ENCODE measurements around the gene SLC24A3.

DNA sequence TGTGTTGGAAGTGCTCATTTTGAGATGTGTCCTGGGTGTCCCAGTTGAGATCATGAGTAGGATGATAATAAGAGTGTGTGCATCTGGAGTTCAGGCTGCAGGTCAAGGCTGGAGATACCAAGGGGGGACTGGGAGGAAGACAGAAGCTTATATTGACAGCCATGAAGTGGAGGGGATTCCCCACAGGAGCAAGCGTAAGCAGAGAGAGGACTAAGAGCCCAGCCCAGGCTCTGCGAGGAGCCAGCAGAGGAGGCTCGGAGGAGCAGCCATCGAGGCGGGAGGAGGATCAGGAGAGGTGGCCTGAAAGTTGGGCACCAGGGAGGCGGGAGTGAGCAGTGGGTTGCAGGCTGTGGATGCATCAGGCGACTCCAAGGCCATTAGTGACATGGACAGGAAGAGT is 116.2 kb downstream of the SLC24A3 start:
- TF ChIP-seq, protein P1, sequence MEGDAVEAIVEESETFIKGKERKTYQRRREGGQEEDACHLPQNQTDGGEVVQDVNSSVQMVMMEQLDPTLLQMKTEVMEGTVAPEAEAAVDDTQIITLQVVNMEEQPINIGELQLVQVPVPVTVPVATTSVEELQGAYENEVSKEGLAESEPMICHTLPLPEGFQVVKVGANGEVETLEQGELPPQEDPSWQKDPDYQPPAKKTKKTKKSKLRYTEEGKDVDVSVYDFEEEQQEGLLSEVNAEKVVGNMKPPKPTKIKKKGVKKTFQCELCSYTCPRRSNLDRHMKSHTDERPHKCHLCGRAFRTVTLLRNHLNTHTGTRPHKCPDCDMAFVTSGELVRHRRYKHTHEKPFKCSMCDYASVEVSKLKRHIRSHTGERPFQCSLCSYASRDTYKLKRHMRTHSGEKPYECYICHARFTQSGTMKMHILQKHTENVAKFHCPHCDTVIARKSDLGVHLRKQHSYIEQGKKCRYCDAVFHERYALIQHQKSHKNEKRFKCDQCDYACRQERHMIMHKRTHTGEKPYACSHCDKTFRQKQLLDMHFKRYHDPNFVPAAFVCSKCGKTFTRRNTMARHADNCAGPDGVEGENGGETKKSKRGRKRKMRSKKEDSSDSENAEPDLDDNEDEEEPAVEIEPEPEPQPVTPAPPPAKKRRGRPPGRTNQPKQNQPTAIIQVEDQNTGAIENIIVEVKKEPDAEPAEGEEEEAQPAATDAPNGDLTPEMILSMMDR (conservative IDR thresholded peaks at IDR 0.05; ENCODE audit: low read depth, low read length) = no peak
- no peak for TF ChIP-seq EZH2 (IDR thresholded peaks at IDR 0.05; ENCODE audit: borderline replicate concordance, low read depth, low read length, poor library complexity, severe bottlenecking)
